Endothelial cell of umbilical vein (primary cell): ENCODE data around the gene C13orf46. TPM values are rescaled to one million over a fixed set of nuclear protein-coding genes. Genes with fewer than 3 reads are reported as not detected.

Experiments
- BruUV-seq: library from RNA; stranded (reverse); fragments of 400-500 nt; replicated peaks from 2 replicates; lab custom pipeline; 2021; lab: Mats Ljungman, UMichigan
- CTCF ChIA-PET: fragments of 300-600, 350-600 bp; sonication (Branson Sonifier 250); formaldehyde crosslinking; loops from one replicate; lab custom pipeline; 2021; ENCODE audit warnings: antibody characterized with exemption, inconsistent platforms; lab: Charles Lee
- POLR2A ChIA-PET: fragments of 300-600, 350-600 bp; sonication (Branson Sonifier 250); formaldehyde crosslinking; loops from one replicate; lab custom pipeline; 2021; ENCODE audit warnings: antibody characterized with exemption, inconsistent platforms; lab: Charles Lee
- DNase-seq: peaks from one replicate; pipeline ENCODE4 v3.0.0-alpha.2; 2011; ENCODE audit warnings: low read depth, low spot score
- FAIRE-seq: peaks from 2 replicates; lab custom pipeline; 2011; peaks lifted over from hg19 to GRCh38; lab: Jason Lieb, UNC
- H2AFZ ChIP-seq: 2 replicates; pipeline ENCODE4 v1.6.0; 2012; ENCODE audit warnings: low read depth, low read length, control low read depth, inconsistent platforms
- H3K27ac ChIP-seq: 2 replicates; pipeline ENCODE4 v1.5.1; 2011; ENCODE audit warnings: low read depth, mild to moderate bottlenecking, control low read depth, low read length, moderate library complexity; ENCODE audit not compliant: insufficient read depth
- H3K27me3 ChIP-seq, 2 experiments: 2 replicates each; pipeline versions ENCODE4 v1.6.0 to v1.6.1; 2011; ENCODE audit warnings: low read length in 2 of 2, mixed read lengths in 1 of 2; ENCODE audit not compliant: control insufficient read depth in 2 of 2, insufficient read depth in 2 of 2
- H3K36me3 ChIP-seq, 2 experiments: 2 replicates in 1 of 2; 3 replicates in 1 of 2; pipeline ENCODE4 v1.5.1; 2011; ENCODE audit warnings: low read length in 2 of 2, mild to moderate bottlenecking in 1 of 2, moderate library complexity in 1 of 2; ENCODE audit not compliant: control insufficient read depth in 2 of 2, insufficient read depth in 2 of 2; ENCODE audit errors: extremely low read depth in 1 of 2
- H3K4me1 ChIP-seq: 3 replicates; pipeline ENCODE4 v1.5.1; 2011; ENCODE audit warnings: mild to moderate bottlenecking, low read length; ENCODE audit not compliant: control insufficient read depth, insufficient read depth; ENCODE audit errors: extremely low read depth
- H3K4me2 ChIP-seq: 2 replicates; pipeline ENCODE4 v1.6.1; 2011; ENCODE audit warnings: low read length, control low read depth, mixed read lengths; ENCODE audit not compliant: insufficient read depth
- H3K4me3 ChIP-seq, 3 experiments: fragments of 200-600 bp in 1 of 3; sonication (generic), shearing (Covaris generic) in 1 of 3; replicated peaks in 1 of 3; 2 replicates each; pipeline ENCODE4 v1.5.1; 2011 to 2016; ENCODE audit warnings: control low read depth in 3 of 3, low read length in 3 of 3, mild to moderate bottlenecking in 2 of 3, inconsistent platforms in 1 of 3, low read depth in 1 of 3, moderate library complexity in 1 of 3; ENCODE audit not compliant: insufficient read depth in 1 of 3
- H3K79me2 ChIP-seq: 2 replicates; pipeline ENCODE4 v1.6.0; 2012; ENCODE audit warnings: low read length, inconsistent platforms; ENCODE audit not compliant: control insufficient read depth, insufficient read depth
- H3K9ac ChIP-seq: replicated peaks from 2 replicates; pipeline ENCODE3; 2011; ENCODE audit warnings: low read length, control low read depth; ENCODE audit not compliant: insufficient read depth; ENCODE audit errors: extremely low read depth
- H3K9me1 ChIP-seq: replicated peaks from 3 replicates; pipeline ENCODE4 v1.6.0; 2011; ENCODE audit warnings: mild to moderate bottlenecking, low read length; ENCODE audit not compliant: control insufficient read depth, insufficient read depth; ENCODE audit errors: extremely low read depth
- H3K9me3 ChIP-seq: replicated peaks from 2 replicates; pipeline ENCODE4 v1.5.1; 2012; ENCODE audit warnings: low read length, inconsistent platforms; ENCODE audit not compliant: control insufficient read depth, insufficient read depth
- H4K20me1 ChIP-seq: replicated peaks from 2 replicates; pipeline ENCODE3; 2011; ENCODE audit warnings: mild to moderate bottlenecking, low read length; ENCODE audit not compliant: control insufficient read depth, insufficient read depth; ENCODE audit errors: extremely low read depth
- EZH2 ChIP-seq: IDR thresholded peaks from 2 replicates; pipeline ENCODE4 v1.6.1; 2012; ENCODE audit warnings: borderline replicate concordance, low read depth, mild to moderate bottlenecking, moderate library complexity, low read length, inconsistent platforms; ENCODE audit not compliant: severe bottlenecking
- FOS ChIP-seq: IDR thresholded peaks from 2 replicates; pipeline ENCODE4 v1.6.1; 2011; ENCODE audit warnings: mild to moderate bottlenecking, low read length, moderate library complexity, borderline replicate concordance; ENCODE audit not compliant: insufficient read depth
- GATA2 ChIP-seq: IDR thresholded peaks from 2 replicates; pipeline ENCODE4 v1.7.0; 2011; ENCODE audit warnings: low read depth, mild to moderate bottlenecking, moderate library complexity, mixed read lengths, low read length; ENCODE audit not compliant: insufficient read length, insufficient read depth
- JUN ChIP-seq: IDR thresholded peaks from 2 replicates; pipeline ENCODE4 v1.6.1; 2011; ENCODE audit warnings: borderline replicate concordance, low read depth; ENCODE audit not compliant: insufficient read length, insufficient read depth
- MYC ChIP-seq: IDR thresholded peaks from one replicate; pipeline ENCODE4 v1.6.1; 2011; ENCODE audit warnings: mild to moderate bottlenecking, low read depth, low read length
- POLR2A ChIP-seq: IDR thresholded peaks from 2 replicates; pipeline ENCODE4 v1.6.1; 2012; ENCODE audit warnings: low read depth, mild to moderate bottlenecking, control low read depth, low read length
- POLR2AphosphoS5 ChIP-seq: IDR thresholded peaks from 2 replicates; pipeline ENCODE4 v1.6.1; 2012; ENCODE audit warnings: low read depth, mild to moderate bottlenecking, control low read depth, low read length, moderate library complexity; ENCODE audit not compliant: insufficient read depth
- dilution Hi-C: fragments of 300-500 bp; cut with MboI; formaldehyde crosslinking; loops from one replicate; pipeline ENCODE4 v1.15.0; 2019; ENCODE audit warnings: low sequenced_read_pairs; ENCODE audit not compliant: extremely low pct_ligation_motif_present
- intact Hi-C: fragments of 100-400 bp; cut with micrococcal nuclease; formaldehyde crosslinking; loops from one replicate; pipeline ENCODE4 v1.10.0; 2022
- polyA plus RNA-seq, 4 experiments: library from polyadenylated mRNA; depleted of rRNA in 3 of 4; stranded (reverse) in 3 of 4; unstranded in 1 of 4; fragments of >200 nt; gene quantifications; 2 replicates each; pipeline versions ENCODE4 v1.2.1 to v1.2.3, GENCODE V29; 2011 to 2012; ENCODE audit warnings: missing spikeins in 1 of 4
- total RNA-seq: library from RNA; stranded (reverse); gene quantifications from 2 replicates; pipeline ENCODE4 v1.2.3, GENCODE V29; 2021
- TF ChIP-seq, protein P1 (sequence below): IDR thresholded peaks from 2 replicates; pipeline ENCODE4 v1.6.1; 2011; ENCODE audit not compliant: insufficient read depth, insufficient read length
- TF ChIP-seq, protein P2 (sequence below), 2 donors: IDR thresholded peaks; 1 replicate in 1 of 2; 2 replicates in 1 of 2; pipeline ENCODE4 v1.5.1; 2011; ENCODE audit warnings: low read length in 2 of 2, mild to moderate bottlenecking in 2 of 2, moderate library complexity in 2 of 2, control low read depth in 1 of 2, inconsistent platforms in 1 of 2, low read depth in 1 of 2; ENCODE audit not compliant: insufficient read depth in 1 of 2; ENCODE audit errors: extremely low read depth in 1 of 2

The C13orf46 gene
- total and polyA plus RNA-seq, 2 donors (not counting 3 experiments of a cell fraction or from before 2014, with no cell fraction given) = 1.3 to 1.7 TPM

DNA sequence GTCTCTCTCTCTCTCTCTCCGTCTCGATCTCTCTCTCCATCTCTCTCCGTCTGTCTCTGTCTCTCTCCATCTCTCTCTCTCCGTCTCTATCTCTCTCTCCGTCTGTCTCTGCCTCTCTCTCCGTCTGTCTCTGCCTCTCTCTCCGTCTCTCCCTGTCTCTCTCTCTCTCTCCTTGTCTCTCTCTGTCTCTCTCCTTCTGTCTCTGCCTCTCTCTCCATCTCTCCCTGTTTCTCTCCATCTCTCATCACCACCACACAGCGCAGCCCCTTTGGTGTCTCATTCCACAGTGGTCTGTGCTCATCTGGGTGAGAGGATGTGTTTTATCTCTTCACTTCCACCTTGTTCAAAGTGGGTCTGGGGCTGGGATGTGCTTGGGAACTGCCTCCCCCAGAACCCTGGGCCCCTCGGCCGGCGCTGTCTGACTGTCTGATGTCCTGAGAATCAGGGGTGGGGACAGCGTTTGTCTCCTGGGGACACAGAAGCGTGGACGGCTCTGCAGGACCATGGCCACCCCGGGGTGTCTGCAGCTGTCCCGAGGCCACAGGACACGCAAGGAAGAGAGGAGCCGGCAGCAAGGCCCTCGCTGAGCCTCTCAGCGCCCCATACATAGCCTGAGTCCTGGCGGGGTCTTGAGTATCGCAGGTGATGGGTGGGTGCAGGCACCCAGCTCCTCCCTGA lies 40.2 kb upstream of the C13orf46 start:
- FAIRE-seq (no peak), DNase-seq (no peak)
- no peaks in the 10 kb centered on the region for H3K9me1 ChIP-seq
- intact Hi-C loops = no loop called here
- H4K20me1 ChIP-seq = no peaks in the 10 kb centered on the region
- H3K4me3 ChIP-seq = no peak overlapping the region
- H2AFZ ChIP-seq = no peak overlapping the region
- no peaks in the 10 kb centered on the region for H3K4me1 ChIP-seq
- dilution Hi-C loops = no loop called here
- BruUV-seq = no TSS peak
- H3K9ac ChIP-seq = no peak overlapping the region
- H3K27me3 ChIP-seq = no peaks in the 10 kb centered on the region
- H3K27ac ChIP-seq = no peak overlapping the region
- peaks cover 13 to 69% of the 10 kb centered on the region in 2 experiments for H3K36me3 ChIP-seq
- H3K4me2 ChIP-seq = no peak overlapping the region
- H3K79me2 ChIP-seq = no peaks in the 10 kb centered on the region
- ChIA-PET POLR2A (no interaction called here), CTCF (no interaction called here)
- TF ChIP-seq, protein P1, sequence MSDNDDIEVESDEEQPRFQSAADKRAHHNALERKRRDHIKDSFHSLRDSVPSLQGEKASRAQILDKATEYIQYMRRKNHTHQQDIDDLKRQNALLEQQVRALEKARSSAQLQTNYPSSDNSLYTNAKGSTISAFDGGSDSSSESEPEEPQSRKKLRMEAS = no peak
- TF ChIP-seq POLR2A (no peak), POLR2AphosphoS5 (no peak), FOS (no peak), MYC (no peak), EZH2 (no peak), JUN (no peak), GATA2 (no peak)
- TF ChIP-seq, protein P2, sequence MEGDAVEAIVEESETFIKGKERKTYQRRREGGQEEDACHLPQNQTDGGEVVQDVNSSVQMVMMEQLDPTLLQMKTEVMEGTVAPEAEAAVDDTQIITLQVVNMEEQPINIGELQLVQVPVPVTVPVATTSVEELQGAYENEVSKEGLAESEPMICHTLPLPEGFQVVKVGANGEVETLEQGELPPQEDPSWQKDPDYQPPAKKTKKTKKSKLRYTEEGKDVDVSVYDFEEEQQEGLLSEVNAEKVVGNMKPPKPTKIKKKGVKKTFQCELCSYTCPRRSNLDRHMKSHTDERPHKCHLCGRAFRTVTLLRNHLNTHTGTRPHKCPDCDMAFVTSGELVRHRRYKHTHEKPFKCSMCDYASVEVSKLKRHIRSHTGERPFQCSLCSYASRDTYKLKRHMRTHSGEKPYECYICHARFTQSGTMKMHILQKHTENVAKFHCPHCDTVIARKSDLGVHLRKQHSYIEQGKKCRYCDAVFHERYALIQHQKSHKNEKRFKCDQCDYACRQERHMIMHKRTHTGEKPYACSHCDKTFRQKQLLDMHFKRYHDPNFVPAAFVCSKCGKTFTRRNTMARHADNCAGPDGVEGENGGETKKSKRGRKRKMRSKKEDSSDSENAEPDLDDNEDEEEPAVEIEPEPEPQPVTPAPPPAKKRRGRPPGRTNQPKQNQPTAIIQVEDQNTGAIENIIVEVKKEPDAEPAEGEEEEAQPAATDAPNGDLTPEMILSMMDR (IDR thresholded peaks at IDR 0.05; ENCODE audit: extremely low read depth in 1 of 2, insufficient read depth in 1 of 2, low read depth in 1 of 2, low read length in 2 of 2) = no peak
- H3K9me3 ChIP-seq = no peaks in the 10 kb centered on the region
